Neural crest cell (in vitro differentiated cells): ENCODE measurements around the gene CAPN5. TPM values are rescaled to one million over a fixed set of nuclear protein-coding genes. Genes with fewer than 3 reads are reported as not detected.

ENCODE experiments used
- DNase-seq: peaks from one replicate; pipeline ENCODE4 v3.0.0; 2021; ENCODE audit warnings: low read depth, mixed read lengths, low spot score
- H3K27ac Mint-ChIP-seq: one replicate; pipeline ENCODE4 v1.8.0; 2021; ENCODE audit warnings: mild to moderate bottlenecking, mixed read lengths; ENCODE audit not compliant: unreplicated experiment
- H3K27me3 Mint-ChIP-seq: 2 replicates; pipeline ENCODE4 v1.8.0; 2021; ENCODE audit warnings: low read depth, mild to moderate bottlenecking, mixed read lengths
- H3K36me3 Mint-ChIP-seq: 2 replicates; pipeline ENCODE4 v1.8.0; 2021; ENCODE audit warnings: low read depth, mild to moderate bottlenecking, mixed read lengths
- H3K4me1 Mint-ChIP-seq: 2 replicates; pipeline ENCODE4 v1.8.0; 2021; ENCODE audit warnings: mixed read lengths
- H3K4me3 Mint-ChIP-seq: one replicate; pipeline ENCODE4 v1.8.0; 2021; ENCODE audit warnings: mild to moderate bottlenecking, mixed read lengths
- H3K9me3 Mint-ChIP-seq: 2 replicates; pipeline ENCODE4 v1.8.0; 2021; ENCODE audit warnings: mixed read lengths
- total RNA-seq: library from RNA; stranded (reverse); gene quantifications from 2 replicates; pipeline ENCODE4 v1.2.1, GENCODE V29; 2021
- TF ChIP-seq, protein P1 (sequence below): fragments of 200-600 bp; sonication (generic); conservative IDR thresholded peaks from 2 replicates; pipeline ENCODE4 v1.5.0; 2021; ENCODE audit warnings: antibody characterized with exemption, mild to moderate bottlenecking

The CAPN5 gene
- total RNA-seq, 1 donor from 2014 or later, result 25.8 TPM

DNA sequence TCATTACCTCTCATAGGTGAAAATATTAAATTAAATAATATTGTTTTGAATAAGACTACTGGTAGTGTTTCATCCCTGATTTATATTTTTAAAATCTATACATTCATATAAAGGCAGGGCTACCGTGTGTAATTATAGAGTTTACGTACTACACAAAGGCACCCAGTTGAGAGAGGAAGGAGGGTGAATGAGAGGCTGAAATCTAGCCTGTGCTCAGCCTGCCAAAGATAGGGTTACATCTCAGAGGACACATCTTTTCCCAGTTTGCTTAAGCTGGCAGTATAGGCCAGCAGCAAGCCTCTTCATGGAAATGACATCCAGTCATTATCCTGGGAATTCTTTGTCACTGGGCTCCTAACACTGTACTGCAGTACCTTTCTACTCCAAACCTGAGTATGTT lies 40.0 kb upstream of the CAPN5 start:
- H3K27me3 Mint-ChIP-seq, result peaks cover 17% of the 10 kb centered on the region

DNA sequence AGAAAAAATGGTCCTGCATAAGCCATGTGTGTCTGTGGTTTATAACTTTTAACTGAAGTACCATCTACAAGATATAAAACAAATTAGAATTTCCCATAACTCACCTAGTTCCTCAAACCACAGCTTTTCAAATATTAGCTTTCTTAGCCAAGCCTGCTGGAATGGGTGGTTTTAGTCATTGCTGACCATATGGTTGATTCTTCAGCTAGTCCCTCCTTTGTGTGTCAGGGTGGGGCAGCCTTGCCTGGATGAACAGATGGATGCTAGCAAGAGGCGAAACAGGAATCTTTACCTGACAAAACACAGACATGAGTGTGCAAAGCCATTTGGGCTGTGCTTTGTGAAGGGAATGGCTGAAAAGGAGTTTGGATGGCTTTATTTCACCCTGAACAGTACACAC lies 39.5 kb upstream of the CAPN5 start:
- H3K4me1 Mint-ChIP-seq, result no peaks in the 10 kb centered on the region
- H3K27me3 Mint-ChIP-seq, result peaks cover 17% of the 10 kb centered on the region
- no peaks in the 10 kb centered on the region for H3K9me3 Mint-ChIP-seq
- H3K4me3 Mint-ChIP-seq, result no peak overlapping the region
- H3K27ac Mint-ChIP-seq, result no peak overlapping the region
- no peak for DNase-seq
- H3K36me3 Mint-ChIP-seq, result no peaks in the 10 kb centered on the region
- TF ChIP-seq, protein P1, sequence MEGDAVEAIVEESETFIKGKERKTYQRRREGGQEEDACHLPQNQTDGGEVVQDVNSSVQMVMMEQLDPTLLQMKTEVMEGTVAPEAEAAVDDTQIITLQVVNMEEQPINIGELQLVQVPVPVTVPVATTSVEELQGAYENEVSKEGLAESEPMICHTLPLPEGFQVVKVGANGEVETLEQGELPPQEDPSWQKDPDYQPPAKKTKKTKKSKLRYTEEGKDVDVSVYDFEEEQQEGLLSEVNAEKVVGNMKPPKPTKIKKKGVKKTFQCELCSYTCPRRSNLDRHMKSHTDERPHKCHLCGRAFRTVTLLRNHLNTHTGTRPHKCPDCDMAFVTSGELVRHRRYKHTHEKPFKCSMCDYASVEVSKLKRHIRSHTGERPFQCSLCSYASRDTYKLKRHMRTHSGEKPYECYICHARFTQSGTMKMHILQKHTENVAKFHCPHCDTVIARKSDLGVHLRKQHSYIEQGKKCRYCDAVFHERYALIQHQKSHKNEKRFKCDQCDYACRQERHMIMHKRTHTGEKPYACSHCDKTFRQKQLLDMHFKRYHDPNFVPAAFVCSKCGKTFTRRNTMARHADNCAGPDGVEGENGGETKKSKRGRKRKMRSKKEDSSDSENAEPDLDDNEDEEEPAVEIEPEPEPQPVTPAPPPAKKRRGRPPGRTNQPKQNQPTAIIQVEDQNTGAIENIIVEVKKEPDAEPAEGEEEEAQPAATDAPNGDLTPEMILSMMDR, result no peak

More for the DNA sequence above, 40.0 kb upstream of the CAPN5 start:
- no peak overlapping the region for H3K27ac Mint-ChIP-seq
- DNase-seq, result no peak
- TF ChIP-seq, protein P1, result no peak
- H3K36me3 Mint-ChIP-seq, result no peaks in the 10 kb centered on the region
- no peaks in the 10 kb centered on the region for H3K9me3 Mint-ChIP-seq
- no peaks in the 10 kb centered on the region for H3K4me1 Mint-ChIP-seq
- H3K4me3 Mint-ChIP-seq, result no peak overlapping the region

DNA sequence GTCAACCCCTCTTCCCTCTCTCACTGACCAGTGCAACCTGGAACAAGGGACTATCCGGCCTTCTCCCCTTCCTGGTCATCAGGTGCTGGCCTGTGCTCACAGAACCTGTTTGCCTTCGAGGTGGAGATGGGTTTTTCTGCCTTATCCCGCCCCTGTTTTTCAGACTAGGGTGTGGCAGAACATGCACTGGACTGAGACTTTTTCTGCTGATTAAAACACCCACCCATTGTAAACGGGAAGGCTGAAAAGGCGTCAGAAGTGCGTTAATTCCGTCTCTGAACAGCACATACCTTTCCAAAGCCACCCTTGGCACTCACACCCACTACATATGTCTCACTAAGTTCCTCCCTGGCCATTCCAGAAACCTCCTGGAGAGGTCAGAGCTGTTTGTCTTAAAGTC lies 36.9 kb upstream of the CAPN5 start:
- Mint-ChIP-seq H3K27me3 (peaks cover 17% of the 10 kb centered on the region), H3K4me1 (no peaks in the 10 kb centered on the region), H3K27ac (no peak overlapping the region), H3K4me3 (no peak overlapping the region), H3K36me3 (no peaks in the 10 kb centered on the region), H3K9me3 (no peaks in the 10 kb centered on the region)
- TF ChIP-seq, protein P1, result no peak
- DNase-seq, result no peak

DNA sequence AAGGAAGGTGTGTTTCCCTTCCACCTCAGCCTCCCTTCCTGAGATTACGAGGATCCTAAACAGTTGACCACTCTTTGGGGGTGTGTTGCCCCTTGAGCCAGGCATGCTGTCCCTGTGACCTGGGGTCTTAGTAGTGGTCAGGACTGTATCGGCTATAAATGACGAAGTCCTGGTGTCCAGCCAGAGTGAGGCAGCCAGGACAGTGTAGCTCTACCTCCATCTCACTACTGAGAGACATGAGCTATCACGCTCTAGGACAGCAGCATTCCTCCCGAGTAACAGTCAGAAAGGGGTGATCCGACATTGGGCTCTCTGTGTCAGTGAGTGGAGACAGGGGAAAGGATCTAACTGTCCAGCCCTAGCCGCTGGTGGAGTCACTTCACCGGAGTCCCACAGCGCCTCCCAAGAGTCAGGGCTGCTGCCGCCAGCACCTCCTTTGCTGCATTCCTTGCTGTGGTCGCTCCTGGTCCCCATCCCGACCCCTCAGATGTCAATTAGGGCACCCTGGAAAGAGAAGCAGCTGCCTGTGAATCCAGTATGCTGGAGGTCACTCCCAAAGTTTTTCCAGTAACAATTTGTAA lies 35.8 kb upstream of the CAPN5 start:
- Mint-ChIP-seq H3K9me3 (no peaks in the 10 kb centered on the region), H3K27me3 (peaks cover 27% of the 10 kb centered on the region), H3K4me3 (no peak overlapping the region), H3K4me1 (no peaks in the 10 kb centered on the region), H3K36me3 (no peaks in the 10 kb centered on the region), H3K27ac (no peak overlapping the region)
- TF ChIP-seq, protein P1, result no peak
- no peak for DNase-seq

DNA sequence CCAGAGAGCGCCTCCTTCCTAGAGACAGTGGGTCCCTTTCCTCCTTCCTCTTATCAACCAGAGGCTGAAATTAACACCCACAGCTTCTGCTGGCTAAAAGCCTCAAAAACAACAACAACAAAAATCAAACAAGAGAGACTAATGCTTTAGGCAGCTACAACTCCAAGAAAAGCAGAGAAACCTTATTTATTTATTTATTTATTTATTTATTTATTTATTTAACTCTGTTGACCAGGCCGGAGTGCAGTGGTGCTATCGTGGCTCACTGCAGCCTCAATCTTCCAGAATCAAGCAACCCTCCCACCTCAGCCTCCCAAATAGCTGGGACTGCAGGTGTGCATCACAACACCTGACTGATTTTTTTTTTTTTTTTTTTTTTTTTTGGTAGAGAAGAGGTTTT lies 35.2 kb upstream of the CAPN5 start:
- Mint-ChIP-seq H3K4me1 (no peaks in the 10 kb centered on the region), H3K9me3 (no peaks in the 10 kb centered on the region), H3K27ac (no peak overlapping the region), H3K36me3 (no peaks in the 10 kb centered on the region), H3K4me3 (no peak overlapping the region), H3K27me3 (peaks cover 31% of the 10 kb centered on the region)
- TF ChIP-seq, protein P1, result no peak
- no peak for DNase-seq

DNA sequence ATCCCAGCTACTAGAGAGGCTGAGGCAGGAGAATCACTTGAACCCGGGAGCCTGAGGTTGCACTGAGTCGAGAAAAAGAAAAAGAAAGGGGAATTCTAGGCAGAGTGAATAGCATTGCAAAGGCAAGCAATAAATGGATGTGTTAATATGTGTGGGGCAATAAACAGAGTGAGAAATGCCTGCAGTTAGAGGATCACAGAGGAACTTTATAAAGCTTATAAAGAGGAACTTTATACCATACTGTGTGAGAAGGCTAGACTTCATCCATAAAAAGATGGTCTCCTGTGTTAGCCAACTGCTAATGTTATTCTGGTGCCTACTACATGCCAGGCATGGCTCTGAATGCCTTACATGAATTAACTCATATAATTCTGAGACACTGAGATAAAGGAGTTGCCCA lies 31.7 kb upstream of the CAPN5 start:
- Mint-ChIP-seq H3K9me3 (no peaks in the 10 kb centered on the region), H3K27me3 (peaks cover 56% of the 10 kb centered on the region), H3K4me1 (no peaks in the 10 kb centered on the region), H3K36me3 (no peaks in the 10 kb centered on the region), H3K4me3 (no peak overlapping the region), H3K27ac (no peak overlapping the region)
- DNase-seq, result no peak
- TF ChIP-seq, protein P1, result no peak
